ENCODE measurements around the gene DNAJA4. TPM values are rescaled to one million over a fixed set of nuclear protein-coding genes. Genes with fewer than 3 reads are reported as not detected.

DNAJA4 gene
- total and polyA plus RNA-seq, 2 of the 8 experiments (the other 6 are each of a cell fraction or from before 2014, with no cell fraction given) = 3.6 to 6.2 TPM

DNA sequence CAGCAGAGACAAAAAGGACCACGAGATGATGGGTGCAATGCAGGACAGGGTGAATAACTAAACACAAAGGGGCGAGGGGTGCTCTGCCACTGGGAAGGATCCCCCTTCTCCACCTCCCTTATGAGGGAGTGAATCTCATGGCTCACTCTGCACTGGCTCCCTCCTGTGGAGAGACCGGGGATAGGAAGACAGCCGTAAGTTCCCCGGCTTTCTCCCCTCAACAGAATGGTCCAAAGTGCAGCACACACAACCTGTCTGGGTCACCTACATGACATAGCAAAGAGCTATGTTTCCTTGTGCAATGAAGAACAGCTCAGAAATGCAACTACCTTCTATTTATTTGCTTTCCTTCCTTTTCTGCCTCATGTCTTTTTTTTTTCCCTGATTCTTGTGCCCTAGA lies 22.2 kb upstream of the DNAJA4 start:
- Histone ChIP-seq H2BK15ac (ENCODE audit: low read length) (no peak overlapping the region), H4K5ac (ENCODE audit: insufficient read length, low read depth, low read length) (no peak overlapping the region), H3K56ac (replicated peaks; ENCODE audit: insufficient read length, low read depth, low read length) (no peak overlapping the region), H3K23ac (ENCODE audit: insufficient read length) (no peak overlapping the region), H3K27ac (ENCODE audit: low read depth, low read length) (no peak overlapping the region), H2BK12ac (ENCODE audit: low read depth, low read length) (no peak overlapping the region), H3K36me3 (ENCODE audit: control insufficient read depth in 2 of 4, insufficient read depth in 4 of 4, low read length in 3 of 4) (no peaks in the 10 kb centered on the region), H3K79me2 (ENCODE audit: control insufficient read depth in 1 of 2, insufficient read depth in 2 of 2, low read length in 2 of 2) (no peaks in the 10 kb centered on the region), H3K4ac (replicated peaks; ENCODE audit: insufficient read length, low read depth, low read length) (no peak overlapping the region), H2BK120ac (replicated peaks; ENCODE audit: low read depth, low read length) (no peak overlapping the region), H2AK5ac (ENCODE audit: low read depth, low read length) (no peak overlapping the region), H2BK5ac (ENCODE audit: low read depth, low read length) (no peak overlapping the region), H3K4me2 (ENCODE audit: insufficient read depth in 1 of 2, low read depth in 2 of 2, low read length in 2 of 2) (no peak overlapping the region), H3K4me3 (ENCODE audit: extremely low read depth in 1 of 4, insufficient read depth in 2 of 4, low read depth in 3 of 4, low read length in 4 of 4) (no peak overlapping the region), H3K79me1 (ENCODE audit: low read depth, low read length) (no peaks in the 10 kb centered on the region), H4K20me1 (replicated peaks in 1 of 2; ENCODE audit: control insufficient read depth in 1 of 2, insufficient read depth in 2 of 2, low read length in 2 of 2) (no peaks in the 10 kb centered on the region), H2AFZ (ENCODE audit: low read length) (no peak overlapping the region), H3K18ac (ENCODE audit: extremely low read depth, low read length) (no peak overlapping the region), H2BK20ac (ENCODE audit: low read length) (no peak overlapping the region), H4K91ac (replicated peaks; ENCODE audit: insufficient read length, low read length) (no peak overlapping the region), H3K4me1 (replicated peaks in 1 of 4; ENCODE audit: control insufficient read depth in 3 of 4, insufficient read depth in 4 of 4, low read length in 3 of 4) (peaks cover 0 to 8% (median 5%) of the 10 kb centered on the region in 4 experiments; a peak in 6 of 7 replicates), H3K27me3 (replicated peaks in 1 of 4; ENCODE audit: control insufficient read depth in 3 of 4, extremely low read depth in 1 of 4, insufficient read depth in 3 of 4, low read length in 3 of 4) (no peaks in the 10 kb centered on the region), H3K23me2 (ENCODE audit: low read depth, low read length) (no peaks in the 10 kb centered on the region; the same call in 1 of the 2 replicates), H3K14ac (ENCODE audit: insufficient read length) (no peak overlapping the region), H3K9ac (replicated peaks in 1 of 4; ENCODE audit: extremely low read depth in 1 of 4, low read depth in 3 of 4, low read length in 3 of 4) (no peak overlapping the region), H4K8ac (ENCODE audit: extremely low read depth, insufficient read depth, low read length) (no peak overlapping the region), H3K9me3 (ENCODE audit: insufficient read depth in 2 of 2, low read depth in 1 of 2, low read length in 1 of 2) (no peaks in the 10 kb centered on the region)
- TF ChIP-seq RAD21 (IDR thresholded peaks at IDR 0.05 in 1 of 2, conservative IDR thresholded peaks at IDR 0.05 in 1 of 2; ENCODE audit: low read depth in 2 of 2, low read length in 2 of 2) (peak; percentile 60 to 68), CEBPB (IDR thresholded peaks at IDR 0.05; ENCODE audit: low read depth, low read length) (no peak), BRCA1 (IDR thresholded peaks at IDR 0.05; ENCODE audit: low read depth, low read length) (no peak), CTCF (IDR thresholded peaks at IDR 0.05; ENCODE audit: control extremely low read depth in 1 of 3, insufficient read depth in 1 of 3, low read depth in 1 of 3, low read length in 3 of 3) (peak; percentile 67 to 79 (median 72))
- DNase-seq (ENCODE audit: low read depth in 1 of 2, low spot score in 2 of 2) (peak in 1 of 2 experiments; percentile 81), FAIRE-seq (no peak)
- CTCF ChIA-PET (ENCODE audit: partially characterized antibody) = interaction anchor here (0.6 to 16.2 kb wide), 36 partner anchors 10 to 510 kb away, joined by 3 to 285 read pairs (median 6); partner anchors contain the start of gene CIB2
- WGBS, 2 experiments (ENCODE audit: extremely low coverage in 1 of 2, insufficient coverage in 1 of 2, insufficient read length in 1 of 2, insufficient replicate concordance in 2 of 2, low coverage in 1 of 2, low lambda C conversion rate in 2 of 2, missing lambda C conversion rate in 1 of 2) = 78% methylated on average over 5 of the region's 5 CpGs; no CpG with 5 or more reads in 1 of the 2 experiments
- POLR2A ChIA-PET (ENCODE audit: partially characterized antibody) = interaction anchor here (0.6 to 0.9 kb wide), 2 partner anchors 52 to 57 kb away, joined by 3 to 4 read pairs; partner anchors contain the start of gene SKIC8
